IMR-90 (cell line): Measurements from ENCODE around the gene APPBP2. TPM values are rescaled to one million over a fixed set of nuclear protein-coding genes. Genes with fewer than 3 reads are reported as not detected.

ENCODE experiments used
- ATAC-seq: fragments of 200-7000 bp; cut with Tn5 transposase; 2 replicates; pipeline ENCODE4 v1.9.1; 2020; ENCODE audit warnings: low read depth, mild to moderate bottlenecking, moderate library complexity
- BruUV-seq: library from RNA; stranded (reverse); fragments of 400-500 nt; replicated peaks from 2 replicates; lab custom pipeline; 2021; lab: Mats Ljungman, UMichigan
- CTCF ChIA-PET: fragments of 300-600 bp; formaldehyde crosslinking; extraction: SDS; loops from one replicate; lab custom pipeline; 2021; ENCODE audit warnings: antibody characterized with exemption; lab: Yijun Ruan, JAX
- POLR2A ChIA-PET: fragments of 300-600 bp; sonication (Branson Sonifier 250); formaldehyde crosslinking; loops from one replicate; lab custom pipeline; 2022; ENCODE audit warnings: antibody characterized with exemption; ENCODE audit not compliant: unreplicated experiment; lab: Charles Lee
- DNase-seq: peaks from one replicate; pipeline ENCODE4 v3.0.0; 2013
- H2AFZ ChIP-seq: replicated peaks from 2 replicates; pipeline ENCODE3; 2013; ENCODE audit warnings: low read length, mild to moderate bottlenecking; ENCODE audit not compliant: poor library complexity
- H2AK5ac ChIP-seq: 2 replicates; pipeline ENCODE4 v1.6.1; 2013; ENCODE audit warnings: low read depth, low read length, inconsistent platforms
- H2AK9ac ChIP-seq: replicated peaks from 2 replicates; pipeline ENCODE3; 2013; ENCODE audit warnings: mild to moderate bottlenecking, low read depth, low read length, moderate library complexity; ENCODE audit not compliant: poor library complexity
- H2BK120ac ChIP-seq: 2 replicates; pipeline ENCODE4 v1.6.1; 2013; ENCODE audit warnings: low read depth, low read length, inconsistent platforms
- H2BK15ac ChIP-seq: 3 replicates; pipeline ENCODE4 v1.6.1; 2013; ENCODE audit warnings: low read depth, low read length, inconsistent platforms
- H2BK20ac ChIP-seq: 2 replicates; pipeline ENCODE4 v1.6.1; 2013; ENCODE audit warnings: low read depth, mild to moderate bottlenecking, inconsistent platforms, low read length, moderate library complexity
- H2BK5ac ChIP-seq: 2 replicates; pipeline ENCODE4 v1.6.1; 2013; ENCODE audit warnings: mild to moderate bottlenecking, low read depth, low read length, inconsistent platforms; ENCODE audit not compliant: poor library complexity, severe bottlenecking
- H3K14ac ChIP-seq: replicated peaks from 2 replicates; pipeline ENCODE4 v1.6.1; 2013; ENCODE audit warnings: low read depth, low read length, inconsistent platforms
- H3K18ac ChIP-seq: 2 replicates; pipeline ENCODE4 v1.6.1; 2013; ENCODE audit warnings: low read depth, low read length, control low read depth
- H3K23ac ChIP-seq: 2 replicates; pipeline ENCODE4 v1.6.1; 2013; ENCODE audit warnings: low read depth, low read length, inconsistent platforms
- H3K27ac ChIP-seq: 2 replicates; pipeline ENCODE4 v1.5.1; 2013; ENCODE audit warnings: mild to moderate bottlenecking, control low read depth, low read length; ENCODE audit not compliant: insufficient read depth
- H3K27me3 ChIP-seq: 2 replicates; pipeline ENCODE4 v1.6.1; 2013; ENCODE audit warnings: low read length; ENCODE audit not compliant: control insufficient read depth, insufficient read depth
- H3K36me3 ChIP-seq: 2 replicates; pipeline ENCODE4 v1.6.1; 2013; ENCODE audit warnings: low read length, mixed read lengths; ENCODE audit not compliant: control insufficient read depth, insufficient read depth
- H3K4ac ChIP-seq: 2 replicates; pipeline ENCODE4 v1.6.1; 2013; ENCODE audit warnings: low read depth, low read length, inconsistent platforms
- H3K4me1 ChIP-seq: 2 replicates; pipeline ENCODE4 v1.6.1; 2013; ENCODE audit warnings: low read length, mixed read lengths; ENCODE audit not compliant: control insufficient read depth, insufficient read depth
- H3K4me2 ChIP-seq: 2 replicates; pipeline ENCODE4 v1.6.1; 2013; ENCODE audit warnings: low read depth, mild to moderate bottlenecking, control low read depth, low read length, moderate library complexity
- H3K4me3 ChIP-seq: 2 replicates; pipeline ENCODE4 v1.5.1; 2013; ENCODE audit warnings: low read depth, mild to moderate bottlenecking, control low read depth, low read length, moderate library complexity; ENCODE audit not compliant: insufficient read depth
- H3K56ac ChIP-seq: 2 replicates; pipeline ENCODE4 v1.6.1; 2013; ENCODE audit warnings: low read length, inconsistent platforms; ENCODE audit not compliant: insufficient read depth; ENCODE audit errors: extremely low read depth
- H3K79me1 ChIP-seq, 2 experiments: 2 replicates each; pipeline ENCODE4 v1.6.1; 2013; ENCODE audit warnings: low read length in 2 of 2, inconsistent platforms in 1 of 2, low read depth in 1 of 2
- H3K9ac ChIP-seq: 2 replicates; pipeline ENCODE4 v1.6.1; 2013; ENCODE audit warnings: low read depth, low read length, control low read depth
- H3K9me1 ChIP-seq: 2 replicates; pipeline ENCODE4 v1.6.1; 2013; ENCODE audit warnings: low read length, inconsistent platforms; ENCODE audit not compliant: insufficient read depth
- H3K9me3 ChIP-seq: 2 replicates; pipeline ENCODE4 v1.6.1; 2013; ENCODE audit warnings: low read length; ENCODE audit not compliant: control insufficient read depth, insufficient read depth
- H4K20me1 ChIP-seq: 2 replicates; pipeline ENCODE4 v1.6.1; 2013; ENCODE audit warnings: low read length, inconsistent platforms; ENCODE audit not compliant: insufficient read depth
- H4K5ac ChIP-seq: 2 replicates; pipeline ENCODE4 v1.6.1; 2013; ENCODE audit warnings: mild to moderate bottlenecking, low read depth, low read length, control low read depth
- H4K8ac ChIP-seq, 2 experiments: 2 replicates each; pipeline ENCODE4 v1.6.1; 2013; ENCODE audit warnings: low read depth in 2 of 2, low read length in 2 of 2, control low read depth in 1 of 2, inconsistent platforms in 1 of 2
- H4K91ac ChIP-seq: 2 replicates; pipeline ENCODE4 v1.6.1; 2013; ENCODE audit warnings: low read depth, low read length, inconsistent platforms; ENCODE audit not compliant: insufficient read depth
- BHLHE40 ChIP-seq: fragments of 150-350 bp; IDR thresholded peaks from 2 replicates; pipeline ENCODE4 v1.6.1; 2016; ENCODE audit warnings: mild to moderate bottlenecking, low read depth, low read length
- CEBPB ChIP-seq: IDR thresholded peaks from 2 replicates; pipeline ENCODE4 v1.6.1; 2012; ENCODE audit warnings: low read depth, low read length, improper control_type of control experiment
- CHD1 ChIP-seq: IDR thresholded peaks from 2 replicates; pipeline ENCODE4 v1.6.1; 2012; ENCODE audit warnings: low read depth, low read length, improper control_type of control experiment
- FOS ChIP-seq: fragments of 150-350 bp; IDR thresholded peaks from 2 replicates; pipeline ENCODE4 v1.6.1; 2016; ENCODE audit warnings: low read depth, low read length
- MAFK ChIP-seq: IDR thresholded peaks from 2 replicates; pipeline ENCODE4 v1.6.1; 2012; ENCODE audit warnings: low read depth, low read length, improper control_type of control experiment
- MAZ ChIP-seq: IDR thresholded peaks from 2 replicates; pipeline ENCODE4 v1.6.1; 2012; ENCODE audit warnings: low read depth, mild to moderate bottlenecking, low read length, improper control_type of control experiment, moderate library complexity, borderline replicate concordance
- MXI1 ChIP-seq: IDR thresholded peaks from 2 replicates; pipeline ENCODE4 v1.6.1; 2012; ENCODE audit warnings: low read depth, mild to moderate bottlenecking, low read length, moderate library complexity, borderline replicate concordance
- NFE2L2 ChIP-seq: fragments of 150-350 bp; IDR thresholded peaks from 2 replicates; pipeline ENCODE4 v1.6.1; 2016; ENCODE audit warnings: low read depth, mild to moderate bottlenecking, low read length
- RAD21 ChIP-seq: IDR thresholded peaks from 2 replicates; pipeline ENCODE4 v1.6.1; 2012; ENCODE audit warnings: low read length, improper control_type of control experiment
- RCOR1 ChIP-seq: IDR thresholded peaks from 2 replicates; pipeline ENCODE4 v1.6.1; 2012; ENCODE audit warnings: mild to moderate bottlenecking, low read length, improper control_type of control experiment; ENCODE audit not compliant: insufficient replicate concordance
- SMC3 ChIP-seq: fragments of 150-350 bp; IDR thresholded peaks from 2 replicates; pipeline ENCODE4 v1.6.1; 2016; ENCODE audit warnings: low read depth, mild to moderate bottlenecking, antibody characterized with exemption, low read length, moderate library complexity
- WGBS, 2 experiments: methylation state at CpG; one replicate each; pipeline versions ENCODE4 v1.1.5 to v1.1.7; 2013; ENCODE audit warnings: missing lambda C conversion rate in 2 of 2; ENCODE audit not compliant: insufficient read length in 1 of 2; ENCODE audit errors: extremely low coverage in 2 of 2; 5-methylcytosine and 5-hydroxymethylcytosine counted together
- dilution Hi-C: fragments of 300-500 bp; cut with HindIII; formaldehyde crosslinking; loops from one replicate; pipeline ENCODE4 v1.14.3; 2018; ENCODE audit warnings: low sequenced_read_pairs; ENCODE audit not compliant: unreplicated experiment
- in situ Hi-C: fragments of 300-500 bp; cut with MboI; formaldehyde crosslinking; loops from 3 replicates; pipeline ENCODE4 v1.14.3; 2019; ENCODE audit warnings: low sequenced_read_pairs, inconsistent platforms, mixed read lengths
- intact Hi-C: fragments of 100-400 bp; cut with micrococcal nuclease; formaldehyde crosslinking; loops from 2 replicates; pipeline ENCODE4 v1.10.0; 2022
- polyA plus RNA-seq, 3 experiments: library from polyadenylated mRNA; depleted of rRNA; stranded (reverse); fragments of >200 nt; gene quantifications; 2 replicates each; pipeline ENCODE4 v1.2.3, GENCODE V29; 2012; ENCODE audit warnings: low replicate concordance in 1 of 3
- total RNA-seq: library from RNA; depleted of rRNA; stranded (reverse); fragments of >200 nt; gene quantifications from 2 replicates; pipeline ENCODE4 v1.2.3, GENCODE V29; 2012
- TF ChIP-seq, protein P1 (sequence below): fragments of 150-350 bp; IDR thresholded peaks from 2 replicates; pipeline ENCODE4 v1.6.1; 2017; ENCODE audit warnings: mild to moderate bottlenecking, antibody characterized with exemption, low read length, low read depth

The APPBP2 gene
- total and polyA plus RNA-seq, 2 of the 4 experiments (the other 2 are of a cell fraction) = 12.3 to 93.9 TPM

DNA sequence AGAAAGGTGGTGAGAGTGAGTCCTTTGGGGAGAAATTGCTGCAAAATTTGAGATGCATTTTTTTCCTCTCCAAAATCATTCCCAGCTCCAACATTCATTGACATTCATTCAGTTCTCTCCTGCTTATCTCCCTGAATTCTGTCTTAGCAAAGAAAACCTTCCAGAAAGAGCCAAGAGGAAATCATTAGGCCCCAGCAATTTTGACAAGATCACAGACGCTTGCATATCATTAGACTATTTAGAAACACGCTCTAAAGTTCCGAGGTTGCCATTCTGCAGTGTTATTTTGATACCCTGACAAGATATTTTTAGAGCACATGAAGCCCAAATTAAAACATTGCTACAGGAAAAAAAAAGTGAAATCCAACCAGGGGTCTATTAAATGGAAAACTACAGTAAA is 113.3 kb downstream of the APPBP2 start:
- H2BK120ac ChIP-seq = no peak overlapping the region
- H3K9ac ChIP-seq = no peak overlapping the region
- intact Hi-C loops (no loop called here), in situ Hi-C loops (loop anchor here (25.0 kb wide), 1 partner anchor 275 kb away; the partner anchor contains the start of gene CA4), dilution Hi-C loops (no loop called here)
- TF ChIP-seq CHD1 (no peak), FOS (no peak), CEBPB (no peak), SMC3 (no peak), MAZ (no peak), BHLHE40 (no peak), MXI1 (no peak), NFE2L2 (no peak), RAD21 (no peak), RCOR1 (no peak), MAFK (no peak)
- TF ChIP-seq, protein P1, sequence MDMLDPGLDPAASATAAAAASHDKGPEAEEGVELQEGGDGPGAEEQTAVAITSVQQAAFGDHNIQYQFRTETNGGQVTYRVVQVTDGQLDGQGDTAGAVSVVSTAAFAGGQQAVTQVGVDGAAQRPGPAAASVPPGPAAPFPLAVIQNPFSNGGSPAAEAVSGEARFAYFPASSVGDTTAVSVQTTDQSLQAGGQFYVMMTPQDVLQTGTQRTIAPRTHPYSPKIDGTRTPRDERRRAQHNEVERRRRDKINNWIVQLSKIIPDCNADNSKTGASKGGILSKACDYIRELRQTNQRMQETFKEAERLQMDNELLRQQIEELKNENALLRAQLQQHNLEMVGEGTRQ = no peak
- no peak overlapping the region for H3K27ac ChIP-seq
- H3K23ac ChIP-seq = no peak overlapping the region
- no peak overlapping the region for H3K4ac ChIP-seq
- no peaks in the 10 kb centered on the region for H3K79me1 ChIP-seq
- no TSS peak for BruUV-seq
- no peak for ATAC-seq
- H3K18ac ChIP-seq = no peak overlapping the region
- no peak overlapping the region for H2AK5ac ChIP-seq
- no peak overlapping the region for H2BK20ac ChIP-seq
- no peak overlapping the region for H2BK15ac ChIP-seq
- no peaks in the 10 kb centered on the region for H3K4me1 ChIP-seq
- no CpG with 5 or more reads among the region's 3 CpGs for WGBS, 2 experiments
- ChIA-PET POLR2A (no interaction called here), CTCF (no interaction called here)
- no peak overlapping the region for H3K14ac ChIP-seq
- H3K4me3 ChIP-seq = no peak overlapping the region
- no peak overlapping the region for H2AK9ac ChIP-seq
- no peak overlapping the region for H4K91ac ChIP-seq
- H3K9me1 ChIP-seq = no peaks in the 10 kb centered on the region
- no peak overlapping the region for H3K56ac ChIP-seq
- H3K4me2 ChIP-seq = no peak overlapping the region
- no peak overlapping the region for H2BK5ac ChIP-seq
- no peak for DNase-seq
- no peaks in the 10 kb centered on the region for H3K9me3 ChIP-seq
- H3K36me3 ChIP-seq = no peaks in the 10 kb centered on the region
- H4K20me1 ChIP-seq = no peaks in the 10 kb centered on the region
- no peak overlapping the region for H4K5ac ChIP-seq
- H3K27me3 ChIP-seq = peaks cover 2% of the 10 kb centered on the region
- no peak overlapping the region for H4K8ac ChIP-seq
- H2AFZ ChIP-seq = no peak overlapping the region
